GM12875 (cell line): Measurements from ENCODE around the gene TMEM14A.
"Not testable (repeated sequence)": the region's sequence is repeated elsewhere in the genome, so short reads cannot be mapped to it uniquely, and the experiment has no call there.

ENCODE experiments used
- H3K4me3 ChIP-seq: one replicate; pipeline ENCODE4 v1.5.1; 2011; ENCODE audit warnings: low read depth, low read length, control low read depth
- CTCF ChIP-seq: IDR thresholded peaks from 2 replicates; pipeline ENCODE4 v1.5.1; 2011; ENCODE audit warnings: low read depth, mild to moderate bottlenecking, control low read depth, inconsistent platforms, low read length, moderate library complexity, borderline replicate concordance; ENCODE audit not compliant: insufficient read depth

Gene TMEM14A

GRCh38 chr6:52694404-52694803 lies 23.5 kb downstream of the TMEM14A start:
- TF ChIP-seq CTCF, result no peak
- no peak overlapping the region for H3K4me3 ChIP-seq

DNA sequence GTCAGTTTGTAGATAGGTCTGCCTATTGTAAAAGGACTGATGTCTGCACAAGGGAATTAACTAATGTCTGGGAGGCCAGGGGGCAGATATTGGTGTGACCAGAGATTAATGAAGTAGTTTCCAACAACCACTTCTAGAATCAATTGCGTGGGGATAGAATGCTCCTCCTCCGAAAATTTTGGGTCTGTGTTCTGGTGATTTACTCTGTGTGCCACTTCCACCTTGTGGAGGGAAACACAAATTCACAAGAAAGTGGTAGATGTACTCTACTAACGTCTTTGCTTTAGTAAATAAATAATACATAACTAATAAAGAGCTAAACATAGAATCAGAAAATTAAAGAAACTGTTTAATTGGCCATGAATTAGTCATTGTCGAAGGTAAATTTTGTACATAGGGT lies 25.5 kb downstream of the TMEM14A start:
- no peak for TF ChIP-seq CTCF
- H3K4me3 ChIP-seq, result no peak overlapping the region

DNA sequence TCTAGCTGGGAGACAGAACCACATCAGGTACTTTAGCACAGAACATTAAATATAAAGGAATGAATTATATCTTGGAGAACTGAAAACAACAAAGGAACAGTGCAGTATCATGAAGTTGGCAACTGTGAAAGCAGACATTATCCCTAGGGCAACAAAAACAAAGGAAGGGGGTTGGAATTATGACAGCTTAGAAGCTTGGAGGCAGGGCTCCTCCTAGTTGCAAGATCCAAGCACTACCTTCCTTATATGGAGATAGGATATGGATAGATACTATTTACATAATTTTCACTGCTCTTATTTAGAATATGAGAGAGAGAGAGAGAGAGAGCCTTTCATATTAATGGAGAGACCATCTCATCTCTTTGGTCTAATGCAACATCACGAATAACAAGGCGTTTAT lies 27.0 kb downstream of the TMEM14A start:
- no peak overlapping the region for H3K4me3 ChIP-seq
- no peak for TF ChIP-seq CTCF

GRCh38 chr6:52704060-52704459 lies 33.1 kb downstream of the TMEM14A start:
- no peak overlapping the region for H3K4me3 ChIP-seq
- TF ChIP-seq CTCF, result no peak

DNA sequence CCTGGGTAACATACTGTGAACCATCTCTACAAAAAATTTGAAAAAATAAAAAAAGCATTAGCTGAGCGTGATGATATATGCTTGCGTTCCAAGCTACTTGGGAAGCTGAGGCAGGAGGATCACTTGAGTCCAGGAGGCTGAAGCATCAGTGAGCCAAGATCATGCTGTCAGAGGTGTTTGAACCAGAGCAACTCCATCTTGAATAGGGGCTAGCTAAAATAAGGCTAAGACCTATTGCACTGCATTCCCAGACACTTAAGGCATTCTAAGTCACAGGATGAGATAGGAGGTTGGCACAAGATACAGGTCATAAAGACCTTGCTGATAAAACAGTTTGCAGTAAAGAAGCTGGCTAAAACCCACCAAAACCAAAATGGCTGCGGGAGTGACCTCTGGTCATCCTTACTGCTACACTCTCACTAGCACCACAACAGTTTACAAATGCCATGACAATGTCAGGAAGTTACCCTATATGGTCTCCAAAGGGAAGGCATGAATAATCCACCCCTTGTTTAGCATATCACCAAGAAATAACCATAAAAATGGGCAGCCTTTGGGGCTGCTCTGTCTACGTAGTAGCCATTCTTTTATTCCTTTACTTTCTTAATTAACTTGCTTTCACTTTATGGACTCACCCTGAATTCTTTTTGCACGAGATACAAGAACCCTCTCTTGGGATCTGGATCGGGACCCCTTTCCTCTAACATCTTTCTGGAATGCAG lies 34.0 kb downstream of the TMEM14A start:
- H3K4me3 ChIP-seq, result not testable (repeated sequence)

DNA sequence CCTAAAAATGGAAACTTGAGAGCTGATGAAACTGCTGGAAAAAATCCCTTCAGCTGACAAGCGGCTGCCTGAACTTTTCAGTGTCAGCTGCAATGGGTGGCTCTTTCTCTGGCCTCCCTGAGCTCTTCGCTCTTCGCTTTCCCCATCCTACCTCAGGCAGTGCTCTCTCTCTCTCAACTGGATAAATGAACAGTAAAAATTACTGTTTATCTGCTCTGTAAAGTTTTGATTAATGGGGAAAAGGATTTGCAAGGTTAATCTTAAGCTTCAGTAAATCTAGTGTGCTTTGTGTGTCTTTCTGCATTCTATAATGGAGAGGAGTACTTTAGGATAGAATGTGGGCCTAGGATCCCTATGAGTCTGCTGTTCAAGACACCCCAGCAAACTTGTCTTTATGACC lies 35.1 kb downstream of the TMEM14A start:
- no peak for TF ChIP-seq CTCF
- H3K4me3 ChIP-seq, result no peak overlapping the region

DNA sequence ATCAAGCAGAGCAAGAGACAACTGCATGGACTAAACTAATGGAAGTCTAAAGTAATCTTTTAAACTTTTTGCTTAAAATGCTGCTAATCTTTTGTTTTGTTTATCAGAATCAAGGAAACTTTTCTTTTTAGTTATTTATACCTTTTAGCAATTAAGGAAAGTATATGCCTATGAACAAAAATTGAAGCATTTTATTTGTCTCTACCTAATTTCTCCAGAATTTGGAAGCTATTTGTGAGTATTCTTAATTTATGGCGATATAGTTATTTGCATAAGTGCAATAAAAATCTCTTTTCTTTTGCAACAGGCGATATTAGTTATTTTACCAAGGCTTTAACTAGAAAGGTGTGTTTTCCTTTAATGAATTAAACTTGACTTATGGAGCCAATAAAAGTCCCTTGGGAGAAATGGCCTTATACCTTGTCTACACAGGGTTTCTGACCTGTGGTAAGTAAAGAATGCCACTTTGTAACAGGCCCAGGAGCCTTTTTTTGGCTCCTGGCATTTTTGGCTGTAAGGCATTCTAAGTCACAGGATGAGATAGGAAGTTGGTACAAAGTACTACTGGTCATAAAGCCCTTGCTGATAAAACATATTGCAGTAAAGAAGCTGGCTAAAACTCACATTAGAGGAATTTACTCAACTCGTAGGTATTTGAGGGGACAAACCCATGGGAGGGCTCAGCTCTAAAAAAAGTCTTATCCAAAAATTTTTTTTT lies 37.2 kb downstream of the TMEM14A start:
- TF ChIP-seq CTCF, result no peak
- no peak overlapping the region for H3K4me3 ChIP-seq
